ENCODE measurements around the gene SNAPC1. TPM values are rescaled to one million over a fixed set of nuclear protein-coding genes. Genes with fewer than 3 reads are reported as not detected.

The SNAPC1 gene, protein sequence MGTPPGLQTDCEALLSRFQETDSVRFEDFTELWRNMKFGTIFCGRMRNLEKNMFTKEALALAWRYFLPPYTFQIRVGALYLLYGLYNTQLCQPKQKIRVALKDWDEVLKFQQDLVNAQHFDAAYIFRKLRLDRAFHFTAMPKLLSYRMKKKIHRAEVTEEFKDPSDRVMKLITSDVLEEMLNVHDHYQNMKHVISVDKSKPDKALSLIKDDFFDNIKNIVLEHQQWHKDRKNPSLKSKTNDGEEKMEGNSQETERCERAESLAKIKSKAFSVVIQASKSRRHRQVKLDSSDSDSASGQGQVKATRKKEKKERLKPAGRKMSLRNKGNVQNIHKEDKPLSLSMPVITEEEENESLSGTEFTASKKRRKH
- total RNA-seq: 23.8 and 23.9 TPM in 2 replicates

DNA sequence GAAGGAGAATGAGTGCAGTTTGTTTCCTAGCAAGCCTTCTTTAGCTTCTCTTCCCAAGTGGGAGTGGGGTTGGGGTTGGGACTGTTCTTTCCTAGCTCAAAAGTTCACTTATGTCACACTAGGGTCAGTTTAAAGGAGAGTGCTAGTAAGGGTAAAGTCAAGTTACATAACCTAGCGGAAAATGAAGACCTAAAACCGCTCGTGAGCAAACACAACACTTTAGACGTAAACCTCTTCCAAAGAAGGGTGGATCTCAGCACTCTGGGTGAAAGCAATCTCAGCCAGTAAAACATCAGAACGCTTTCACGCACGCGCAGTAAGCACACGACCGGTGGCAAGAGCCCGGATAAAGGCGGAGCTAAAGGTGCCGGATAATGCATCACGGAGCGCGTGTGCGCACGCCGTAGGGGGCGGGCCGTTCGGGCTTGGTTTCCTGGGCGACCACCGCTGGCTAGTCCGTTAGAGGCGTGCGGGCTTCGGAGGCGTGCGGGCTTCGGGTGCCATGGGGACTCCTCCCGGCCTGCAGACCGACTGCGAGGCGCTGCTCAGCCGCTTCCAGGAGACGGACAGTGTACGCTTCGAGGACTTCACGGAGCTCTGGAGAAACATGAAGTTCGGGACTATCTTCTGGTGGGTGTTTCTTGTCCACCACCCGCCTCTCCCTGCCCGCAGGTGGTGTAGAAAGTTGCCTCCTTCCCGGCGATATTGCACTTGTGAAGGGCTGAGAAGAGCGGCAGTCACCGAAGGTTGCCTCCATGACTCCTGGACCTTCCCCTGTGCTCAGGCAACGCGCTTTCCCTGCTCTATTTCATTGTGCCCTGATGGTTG is at the start of gene SNAPC1:
Gene SNAPC1 (plus strand): TSS at position 462 of the 828 bp plus-strand sequence. CDS start 41 bp downstream, at position 503.

DNA sequence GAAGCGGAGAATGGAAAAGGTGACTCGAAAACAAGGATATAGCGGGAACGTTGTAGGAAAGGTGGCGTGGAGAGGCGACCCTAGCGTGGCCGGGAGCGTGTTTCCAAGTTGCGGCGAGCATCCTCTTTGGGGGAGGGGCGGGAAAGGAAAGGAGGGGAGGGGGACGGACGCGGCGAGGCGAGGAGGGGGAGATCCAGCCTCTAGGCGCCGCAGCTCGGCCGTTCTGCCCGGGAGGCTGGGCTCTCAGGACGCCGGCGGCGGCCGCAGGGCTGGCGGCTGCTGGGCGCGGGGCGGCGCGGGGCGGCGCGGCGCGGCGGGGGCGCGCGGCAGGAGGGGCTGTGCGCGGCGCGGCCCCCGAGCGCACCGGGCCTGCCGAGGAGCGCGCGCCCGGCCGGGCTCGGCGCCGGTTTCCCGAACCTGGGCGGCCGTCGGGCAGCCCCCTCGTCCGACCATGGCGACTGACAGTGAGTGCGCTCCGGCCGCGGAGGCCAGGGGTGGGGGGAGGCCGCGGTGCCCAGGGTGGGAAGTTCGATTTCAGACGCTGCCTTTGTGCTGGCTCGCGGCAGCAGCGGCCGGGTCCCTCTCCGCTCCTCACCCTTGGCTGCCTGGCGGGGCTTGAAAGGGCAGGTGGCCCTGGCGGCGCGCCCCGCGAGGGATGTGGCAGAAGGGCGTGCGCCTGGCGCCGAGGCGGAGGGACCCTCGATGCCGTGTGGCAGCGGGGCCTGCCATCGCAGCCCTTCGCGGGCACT is 50.3 kb downstream of the SNAPC1 start, which contains the start of gene SYT16:
Gene SYT16 (plus strand): TSS at position 357 of the 749 bp plus-strand sequence.

Other genes with a start within 250 kb of the SNAPC1 start
- 434 and 619 TPM in 2 replicates for gene HIF1A, start 66.9 kb upstream of the SNAPC1 start, total RNA-seq
- gene SYT16, start 50.3 kb downstream of the SNAPC1 start, total RNA-seq: under 0.01 and 0.18 TPM in 2 replicates